Fibroblast of lung (primary cell): ENCODE results near the gene EDRF1. TPM values are rescaled to one million over a fixed set of nuclear protein-coding genes. Genes with fewer than 3 reads are reported as not detected.

Experiments
- DNase-seq, 2 donors: peaks; one replicate each; pipeline versions ENCODE4 v3.0.0 to v3.0.0-alpha.2; 2010; ENCODE audit warnings: low read depth in 2 of 2
- H2AFZ ChIP-seq: 2 replicates; pipeline ENCODE4 v1.5.1; 2012; ENCODE audit warnings: low read length, control low read depth, inconsistent platforms
- H3K27ac ChIP-seq: 2 replicates; pipeline ENCODE4 v1.5.1; 2011; ENCODE audit warnings: low read length, control low read depth; ENCODE audit not compliant: insufficient read depth
- H3K27me3 ChIP-seq: 2 replicates; pipeline ENCODE4 v1.5.1; 2011; ENCODE audit warnings: mild to moderate bottlenecking, low read length; ENCODE audit not compliant: control insufficient read depth, insufficient read depth
- H3K36me3 ChIP-seq: 2 replicates; pipeline ENCODE4 v1.5.1; 2011; ENCODE audit warnings: low read length; ENCODE audit not compliant: control insufficient read depth, insufficient read depth
- H3K4me1 ChIP-seq: 2 replicates; pipeline ENCODE4 v1.5.1; 2011; ENCODE audit warnings: low read length; ENCODE audit not compliant: control insufficient read depth, insufficient read depth; ENCODE audit errors: extremely low read depth
- H3K4me2 ChIP-seq: 2 replicates; pipeline ENCODE4 v1.5.1; 2011; ENCODE audit warnings: low read length, control low read depth; ENCODE audit not compliant: insufficient read depth; ENCODE audit errors: extremely low read depth
- H3K4me3 ChIP-seq, 4 experiments: fragments of 200-600 bp in 1 of 4; sonication (generic) in 1 of 4; replicated peaks in 1 of 4; 2 replicates each; pipeline ENCODE4 v1.5.1; 2011 to 2016; ENCODE audit warnings: low read length in 4 of 4, low read depth in 3 of 4, mild to moderate bottlenecking in 3 of 4, control low read depth in 2 of 4, inconsistent platforms in 1 of 4, mixed read lengths in 1 of 4; ENCODE audit not compliant: insufficient read depth in 1 of 4; ENCODE audit errors: control extremely low read depth in 1 of 4
- H3K79me2 ChIP-seq: 2 replicates; pipeline ENCODE4 v1.5.1; 2012; ENCODE audit warnings: mild to moderate bottlenecking, low read length, inconsistent platforms; ENCODE audit not compliant: control insufficient read depth, insufficient read depth
- H3K9ac ChIP-seq: 2 replicates; pipeline ENCODE4 v1.5.1; 2011; ENCODE audit warnings: mild to moderate bottlenecking, low read length, control low read depth; ENCODE audit not compliant: insufficient read depth
- H3K9me3 ChIP-seq: 2 replicates; pipeline ENCODE4 v1.5.1; 2012; ENCODE audit warnings: low read depth, low read length; ENCODE audit not compliant: control insufficient read depth, insufficient read depth
- H4K20me1 ChIP-seq: 2 replicates; pipeline ENCODE4 v1.5.1; 2011; ENCODE audit warnings: low read length; ENCODE audit not compliant: control insufficient read depth, insufficient read depth; ENCODE audit errors: extremely low read depth
- EZH2 ChIP-seq: IDR thresholded peaks from 2 replicates; pipeline ENCODE4 v1.5.1; 2012; ENCODE audit warnings: low read length, control low read depth, mild to moderate bottlenecking; ENCODE audit errors: missing control alignments
- polyA plus RNA-seq, 2 donors: library from polyadenylated mRNA; depleted of rRNA in 1 of 2; stranded (reverse) in 1 of 2; unstranded in 1 of 2; fragments of >200 nt; gene quantifications; 2 replicates each; pipeline ENCODE4 v1.2.1, GENCODE V29; 2011 to 2012; ENCODE audit warnings: missing spikeins in 1 of 2
- total RNA-seq: library from RNA; depleted of rRNA; stranded (reverse); fragments of >200 nt; gene quantifications from 2 replicates; pipeline ENCODE4 v1.2.1, GENCODE V29; 2014
- TF ChIP-seq, protein P1 (sequence below), 2 donors: IDR thresholded peaks in 1 of 2; conservative IDR thresholded peaks in 1 of 2; 1 replicate in 1 of 2; 2 replicates in 1 of 2; pipeline ENCODE4 v1.5.1; 2011 to 2012; ENCODE audit warnings: low read length in 2 of 2, control low read depth in 1 of 2, inconsistent platforms in 1 of 2, low read depth in 1 of 2, mild to moderate bottlenecking in 1 of 2

The EDRF1 gene
- total and polyA plus RNA-seq, 2 donors (not counting 1 experiment from before 2014, with no cell fraction given), result 19.9 to 25.3 TPM

DNA sequence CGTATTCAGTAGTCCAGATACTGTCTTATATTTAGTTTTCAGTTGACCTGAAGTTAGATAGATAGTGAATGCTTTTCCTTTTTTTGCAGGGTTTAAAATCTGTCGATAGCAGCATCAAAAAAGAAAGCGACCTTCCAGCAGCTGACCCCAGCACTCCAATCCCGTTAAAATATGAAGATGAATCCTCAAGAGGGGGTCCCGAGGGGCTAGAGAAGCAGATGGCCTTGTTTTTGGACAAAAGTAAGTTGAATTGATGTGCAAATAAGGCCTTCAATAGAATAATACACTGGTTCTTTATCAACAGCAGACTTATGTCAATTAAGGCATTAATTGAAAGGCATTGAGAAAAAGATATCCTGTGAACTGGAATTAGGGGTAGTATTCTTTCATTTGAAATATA is 18.7 kb downstream of the EDRF1 start:
- TF ChIP-seq, protein P1, sequence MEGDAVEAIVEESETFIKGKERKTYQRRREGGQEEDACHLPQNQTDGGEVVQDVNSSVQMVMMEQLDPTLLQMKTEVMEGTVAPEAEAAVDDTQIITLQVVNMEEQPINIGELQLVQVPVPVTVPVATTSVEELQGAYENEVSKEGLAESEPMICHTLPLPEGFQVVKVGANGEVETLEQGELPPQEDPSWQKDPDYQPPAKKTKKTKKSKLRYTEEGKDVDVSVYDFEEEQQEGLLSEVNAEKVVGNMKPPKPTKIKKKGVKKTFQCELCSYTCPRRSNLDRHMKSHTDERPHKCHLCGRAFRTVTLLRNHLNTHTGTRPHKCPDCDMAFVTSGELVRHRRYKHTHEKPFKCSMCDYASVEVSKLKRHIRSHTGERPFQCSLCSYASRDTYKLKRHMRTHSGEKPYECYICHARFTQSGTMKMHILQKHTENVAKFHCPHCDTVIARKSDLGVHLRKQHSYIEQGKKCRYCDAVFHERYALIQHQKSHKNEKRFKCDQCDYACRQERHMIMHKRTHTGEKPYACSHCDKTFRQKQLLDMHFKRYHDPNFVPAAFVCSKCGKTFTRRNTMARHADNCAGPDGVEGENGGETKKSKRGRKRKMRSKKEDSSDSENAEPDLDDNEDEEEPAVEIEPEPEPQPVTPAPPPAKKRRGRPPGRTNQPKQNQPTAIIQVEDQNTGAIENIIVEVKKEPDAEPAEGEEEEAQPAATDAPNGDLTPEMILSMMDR (conservative IDR thresholded peaks at IDR 0.05 in 1 of 2, IDR thresholded peaks at IDR 0.05 in 1 of 2; ENCODE audit: low read depth in 1 of 2, low read length in 2 of 2), result no peak
- TF ChIP-seq EZH2, result no peak
- peaks cover 5% of the 10 kb centered on the region for H3K36me3 ChIP-seq

DNA sequence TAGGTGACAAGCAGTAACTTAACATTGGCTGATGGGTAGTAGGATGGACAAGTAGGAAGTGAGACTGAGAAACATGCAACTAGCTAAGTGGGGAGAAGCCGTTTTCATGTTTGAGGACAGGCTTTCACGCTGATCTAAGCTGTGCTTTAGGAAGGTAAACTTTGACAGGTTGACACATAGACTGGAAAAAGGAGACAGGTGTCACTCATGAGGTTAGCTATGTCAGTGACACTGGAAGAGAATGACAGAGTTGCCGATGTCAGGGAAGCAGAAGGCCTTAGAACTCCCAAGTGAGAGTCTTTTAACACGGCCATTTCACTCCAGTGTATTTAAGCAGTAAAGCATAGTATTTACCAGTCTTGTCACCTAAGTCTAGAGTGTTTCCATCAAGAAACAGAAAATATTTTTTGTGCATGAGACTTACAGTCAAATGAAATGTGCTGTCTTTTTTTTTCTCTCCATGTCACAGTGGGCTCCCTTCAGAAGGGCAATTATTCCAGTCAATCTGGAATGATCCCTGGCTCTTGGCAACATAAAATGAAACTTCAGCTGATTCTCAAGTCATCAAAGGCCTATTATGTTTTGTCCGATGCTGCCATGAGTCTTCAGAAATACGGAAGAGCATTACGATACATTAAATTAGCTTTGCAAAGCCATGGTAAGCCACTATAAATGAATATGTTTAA is 20.6 kb downstream of the EDRF1 start:
- peaks cover 8% of the 10 kb centered on the region for H3K36me3 ChIP-seq
- no peaks in the 10 kb centered on the region for H3K4me1 ChIP-seq
- no peaks in the 10 kb centered on the region for H3K79me2 ChIP-seq
- no peaks in the 10 kb centered on the region for H4K20me1 ChIP-seq
- no peak for DNase-seq
- no peak overlapping the region for H3K9ac ChIP-seq
- H3K27me3 ChIP-seq, result no peaks in the 10 kb centered on the region
- TF ChIP-seq, protein P1 (conservative IDR thresholded peaks at IDR 0.05 in 1 of 2, IDR thresholded peaks at IDR 0.05 in 1 of 2; ENCODE audit: low read depth in 1 of 2, low read length in 2 of 2), result no peak
- no peak for TF ChIP-seq EZH2
- H3K27ac ChIP-seq, result no peak overlapping the region
- no peak overlapping the region for H3K4me2 ChIP-seq
- H2AFZ ChIP-seq, result no peak overlapping the region
- H3K9me3 ChIP-seq, result no peaks in the 10 kb centered on the region
- H3K4me3 ChIP-seq, result no peak overlapping the region

More for the DNA sequence above, 18.7 kb downstream of the EDRF1 start:
- no peak overlapping the region for H3K9ac ChIP-seq
- H4K20me1 ChIP-seq, result no peaks in the 10 kb centered on the region
- no peak overlapping the region for H2AFZ ChIP-seq
- no peak overlapping the region for H3K27ac ChIP-seq
- no peak overlapping the region for H3K4me3 ChIP-seq
- no peaks in the 10 kb centered on the region for H3K9me3 ChIP-seq
- no peaks in the 10 kb centered on the region for H3K4me1 ChIP-seq
- no peaks in the 10 kb centered on the region for H3K79me2 ChIP-seq
- no peak for DNase-seq
- no peaks in the 10 kb centered on the region for H3K27me3 ChIP-seq
- no peak overlapping the region for H3K4me2 ChIP-seq

DNA sequence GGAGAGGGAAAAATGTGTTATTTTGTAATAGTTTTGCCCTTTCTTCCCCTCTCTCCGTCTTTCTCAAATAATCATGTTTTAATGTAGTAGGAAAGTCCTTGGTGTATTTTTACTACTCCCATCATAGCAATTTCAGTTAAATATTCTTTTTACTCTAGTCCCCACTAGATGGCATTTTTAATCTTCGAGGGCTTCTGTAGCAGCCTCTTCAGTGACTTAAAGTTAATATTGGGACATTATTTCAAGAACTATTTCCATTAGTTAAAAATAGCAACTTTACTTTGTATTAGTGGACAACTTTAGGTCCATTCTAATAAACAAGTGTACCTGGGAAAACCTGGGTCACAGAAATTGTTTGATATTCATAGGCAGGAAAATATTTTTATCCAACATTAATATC is 23.0 kb downstream of the EDRF1 start:
- Histone ChIP-seq H3K9ac (no peak overlapping the region), H3K27ac (no peak overlapping the region), H3K36me3 (peaks cover 8% of the 10 kb centered on the region), H2AFZ (no peak overlapping the region), H3K4me3 (no peak overlapping the region), H3K9me3 (no peaks in the 10 kb centered on the region), H3K4me2 (no peak overlapping the region), H4K20me1 (no peaks in the 10 kb centered on the region), H3K27me3 (no peaks in the 10 kb centered on the region), H3K4me1 (no peaks in the 10 kb centered on the region), H3K79me2 (no peaks in the 10 kb centered on the region)
- DNase-seq, result peak in 1 of 2 donors; percentile 16
- no peak for TF ChIP-seq EZH2
- TF ChIP-seq, protein P1 (conservative IDR thresholded peaks at IDR 0.05 in 1 of 2, IDR thresholded peaks at IDR 0.05 in 1 of 2; ENCODE audit: low read depth in 1 of 2, low read length in 2 of 2), result peak in 1 of 2 donors; percentile 27
